ENCODE measurements around the gene BRD9.

DNA sequence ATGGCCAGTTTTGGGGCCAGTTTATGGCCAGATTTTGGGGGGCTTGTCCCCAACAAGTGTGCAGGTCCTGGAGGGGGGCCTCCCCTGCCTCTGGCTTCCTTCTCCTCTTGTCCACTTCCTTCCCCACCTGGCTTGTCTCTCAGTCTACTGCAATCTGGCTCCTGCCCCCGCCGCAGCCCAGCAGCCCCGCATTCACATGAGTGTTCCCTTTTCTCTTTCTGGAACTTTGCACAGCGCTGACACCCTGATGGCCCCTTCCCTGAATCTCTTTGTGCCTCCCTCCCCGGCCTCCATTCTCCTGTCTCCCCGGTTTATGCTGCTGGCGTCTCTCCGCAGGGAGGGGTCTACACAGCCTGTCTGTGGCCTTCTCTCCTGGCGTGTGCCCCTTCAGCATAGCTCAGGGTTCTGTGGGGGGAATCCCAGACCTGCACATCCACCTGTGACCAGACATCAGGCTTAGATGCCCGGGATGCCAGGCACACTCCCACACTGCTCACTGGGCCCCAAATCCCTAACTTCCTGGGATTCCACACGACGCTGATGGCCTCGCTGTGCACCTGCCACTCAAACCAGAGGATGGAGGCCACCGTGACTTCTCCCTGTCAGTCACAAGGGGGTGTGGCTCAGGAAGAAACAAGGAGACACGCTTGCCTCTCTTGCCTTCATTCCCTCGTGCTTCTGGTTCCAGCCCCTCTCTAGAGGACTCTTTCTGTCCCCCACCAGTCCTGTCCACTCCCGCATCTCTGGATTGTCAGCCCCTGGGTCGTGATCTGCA, 17.6 kb upstream of the BRD9 start:
- TF ChIP-seq POLR2A (IDR thresholded peaks at IDR 0.05; ENCODE audit: low read depth, low read length) (no peak), MAZ (IDR thresholded peaks at IDR 0.05; ENCODE audit: borderline replicate concordance, low read depth, low read length) (no peak)
- TF ChIP-seq, protein P1, sequence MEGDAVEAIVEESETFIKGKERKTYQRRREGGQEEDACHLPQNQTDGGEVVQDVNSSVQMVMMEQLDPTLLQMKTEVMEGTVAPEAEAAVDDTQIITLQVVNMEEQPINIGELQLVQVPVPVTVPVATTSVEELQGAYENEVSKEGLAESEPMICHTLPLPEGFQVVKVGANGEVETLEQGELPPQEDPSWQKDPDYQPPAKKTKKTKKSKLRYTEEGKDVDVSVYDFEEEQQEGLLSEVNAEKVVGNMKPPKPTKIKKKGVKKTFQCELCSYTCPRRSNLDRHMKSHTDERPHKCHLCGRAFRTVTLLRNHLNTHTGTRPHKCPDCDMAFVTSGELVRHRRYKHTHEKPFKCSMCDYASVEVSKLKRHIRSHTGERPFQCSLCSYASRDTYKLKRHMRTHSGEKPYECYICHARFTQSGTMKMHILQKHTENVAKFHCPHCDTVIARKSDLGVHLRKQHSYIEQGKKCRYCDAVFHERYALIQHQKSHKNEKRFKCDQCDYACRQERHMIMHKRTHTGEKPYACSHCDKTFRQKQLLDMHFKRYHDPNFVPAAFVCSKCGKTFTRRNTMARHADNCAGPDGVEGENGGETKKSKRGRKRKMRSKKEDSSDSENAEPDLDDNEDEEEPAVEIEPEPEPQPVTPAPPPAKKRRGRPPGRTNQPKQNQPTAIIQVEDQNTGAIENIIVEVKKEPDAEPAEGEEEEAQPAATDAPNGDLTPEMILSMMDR (conservative IDR thresholded peaks at IDR 0.05; ENCODE audit: low read depth, low read length) = no peak

Data from IMR-90 (cell line).